GM19324 (cell line): ENCODE results near the gene PPP2R2C.

Experiments
- ATAC-seq: cut with Tn5 transposase; IDR thresholded peaks from one replicate; pipeline ENCODE4 v1.9.1; 2021; ENCODE audit warnings: mild to moderate bottlenecking, moderate library complexity; ENCODE audit not compliant: unreplicated experiment, low FRiP score

PPP2R2C gene

DNA sequence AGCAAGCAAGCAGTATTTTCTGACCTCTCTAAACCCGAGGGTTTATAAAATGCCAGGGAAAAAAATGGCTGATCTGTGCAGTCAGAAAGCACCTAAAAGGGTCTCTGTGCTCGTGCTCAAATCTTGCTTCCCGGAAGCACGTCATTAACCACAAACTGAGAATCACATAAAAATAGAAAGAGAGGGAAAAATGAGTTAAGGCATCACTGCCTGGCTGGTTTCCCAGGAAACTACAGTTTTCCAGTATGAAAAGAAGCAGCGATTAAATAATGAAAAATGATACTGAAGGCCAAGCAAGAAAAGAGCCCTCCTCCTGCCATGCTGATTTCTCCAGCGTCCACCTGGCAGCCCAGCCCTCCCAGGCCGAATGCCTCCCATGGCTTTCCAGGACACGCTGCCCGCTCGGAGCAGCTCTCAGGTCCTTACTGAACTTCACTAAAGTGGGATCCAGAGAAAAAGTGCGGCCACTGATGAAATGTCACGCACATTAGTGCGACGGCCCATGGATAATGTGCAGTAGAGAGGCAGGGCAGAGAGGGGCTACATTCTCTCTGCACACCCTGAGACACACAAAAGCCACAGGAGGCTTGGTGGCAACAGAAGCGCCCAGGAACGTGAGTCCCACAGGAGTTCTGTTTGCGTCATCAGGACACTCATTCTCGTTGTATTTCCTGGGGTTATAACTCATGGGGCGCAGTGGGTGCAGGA is 122.4 kb downstream of the PPP2R2C start:
- ATAC-seq: no peak

DNA sequence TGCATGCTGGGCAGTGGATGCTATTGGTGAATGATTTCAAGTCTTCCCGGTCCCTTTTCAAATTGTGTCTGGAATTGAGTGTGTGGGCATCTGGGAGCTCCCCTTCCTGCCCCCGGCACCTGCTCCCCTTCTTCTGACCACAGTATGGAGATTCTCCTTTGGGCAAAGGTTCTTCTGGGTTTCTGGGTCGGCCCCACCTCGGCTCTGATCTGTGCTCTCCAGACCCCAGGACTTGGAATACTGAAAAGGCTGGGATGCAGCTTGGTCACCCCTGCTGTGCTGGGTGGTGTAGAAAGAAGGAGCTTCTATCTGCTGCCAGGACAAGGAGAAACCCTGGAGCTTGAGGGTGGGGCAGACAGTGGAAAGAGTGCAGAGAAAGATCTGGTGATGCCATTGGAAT is 124.0 kb downstream of the PPP2R2C start:
- ATAC-seq: no peak

DNA sequence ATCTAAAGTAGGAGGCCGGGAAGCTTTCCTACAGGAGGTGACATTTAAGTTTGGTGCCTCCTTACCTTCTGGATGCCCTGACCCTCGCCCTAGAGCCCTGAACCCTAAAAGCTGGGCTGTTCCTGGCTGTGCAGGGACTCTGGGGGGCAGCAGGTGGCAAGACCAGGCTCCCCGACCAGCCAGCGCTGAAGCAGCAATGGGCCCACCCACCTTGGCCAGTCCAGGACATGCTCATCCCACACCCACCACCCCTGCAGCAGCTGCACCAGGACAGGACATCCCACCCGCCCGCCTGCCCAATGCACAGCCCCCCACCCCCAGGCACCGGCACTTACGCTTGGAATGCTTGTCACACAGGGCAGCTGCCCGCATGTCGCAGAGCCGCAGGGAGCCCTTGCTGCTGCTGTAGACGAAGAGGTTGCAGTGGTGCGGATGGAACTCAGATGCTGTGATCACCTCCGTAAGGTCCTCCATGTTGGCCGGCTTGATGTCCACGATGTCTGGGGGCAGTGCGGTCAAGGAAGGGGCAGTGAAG is 124.8 kb downstream of the PPP2R2C start:
- no peak for ATAC-seq

DNA sequence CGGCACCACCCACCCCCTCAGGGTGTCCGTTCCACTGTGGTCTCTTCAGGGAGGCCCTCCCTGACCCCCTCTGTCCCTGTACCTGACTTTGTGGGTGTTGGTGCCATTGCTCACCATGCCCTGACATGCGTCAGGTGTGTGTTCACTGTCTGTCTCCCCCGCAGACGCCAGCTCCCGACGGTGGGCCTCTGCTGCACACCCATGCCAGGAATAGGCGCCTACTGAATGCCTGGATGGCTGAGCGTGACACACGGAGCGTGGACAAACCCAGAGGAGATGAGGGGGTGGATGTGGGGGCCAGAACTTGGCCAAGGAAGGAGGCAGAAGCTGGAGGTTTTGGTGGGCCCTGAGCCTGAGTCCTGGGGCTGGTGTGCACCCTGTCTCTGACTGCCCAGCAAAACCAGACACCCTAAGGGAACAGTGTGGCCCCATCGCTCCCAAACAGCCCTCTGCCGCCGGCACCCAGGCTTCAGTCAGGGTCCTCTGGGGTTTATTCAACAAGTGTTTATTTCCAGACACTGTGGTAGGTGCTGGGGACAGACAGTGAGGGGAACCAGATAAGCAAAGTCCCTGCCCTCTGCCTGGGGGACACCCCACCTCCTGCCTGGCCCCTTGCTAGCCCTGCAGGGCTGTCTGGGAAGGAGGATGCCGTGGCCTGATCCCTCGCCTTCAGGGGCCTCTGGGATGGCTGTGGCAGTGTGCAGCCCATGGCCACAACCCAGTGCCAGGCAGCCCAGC is 125.9 kb downstream of the PPP2R2C start:
- no peak for ATAC-seq

DNA sequence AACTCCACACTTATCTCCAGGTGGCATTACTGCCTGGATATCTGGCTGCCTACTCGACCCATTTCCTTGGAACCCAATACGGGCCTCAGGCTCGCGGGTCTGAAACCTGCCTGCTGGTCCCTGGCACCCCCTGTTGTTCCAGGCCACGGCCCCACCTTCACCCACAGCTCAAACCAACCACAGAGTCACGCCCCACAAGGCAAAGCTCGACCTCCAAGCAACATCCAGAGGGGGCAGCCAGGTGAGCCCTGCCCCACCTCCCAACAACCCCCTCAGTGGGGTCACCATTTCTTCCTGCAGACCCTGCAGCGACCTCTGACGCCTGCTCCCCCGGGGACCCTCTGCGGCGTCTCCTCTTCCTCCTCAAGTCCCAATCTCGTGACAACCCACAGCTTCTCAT is 126.5 kb downstream of the PPP2R2C start:
- no peak for ATAC-seq

DNA sequence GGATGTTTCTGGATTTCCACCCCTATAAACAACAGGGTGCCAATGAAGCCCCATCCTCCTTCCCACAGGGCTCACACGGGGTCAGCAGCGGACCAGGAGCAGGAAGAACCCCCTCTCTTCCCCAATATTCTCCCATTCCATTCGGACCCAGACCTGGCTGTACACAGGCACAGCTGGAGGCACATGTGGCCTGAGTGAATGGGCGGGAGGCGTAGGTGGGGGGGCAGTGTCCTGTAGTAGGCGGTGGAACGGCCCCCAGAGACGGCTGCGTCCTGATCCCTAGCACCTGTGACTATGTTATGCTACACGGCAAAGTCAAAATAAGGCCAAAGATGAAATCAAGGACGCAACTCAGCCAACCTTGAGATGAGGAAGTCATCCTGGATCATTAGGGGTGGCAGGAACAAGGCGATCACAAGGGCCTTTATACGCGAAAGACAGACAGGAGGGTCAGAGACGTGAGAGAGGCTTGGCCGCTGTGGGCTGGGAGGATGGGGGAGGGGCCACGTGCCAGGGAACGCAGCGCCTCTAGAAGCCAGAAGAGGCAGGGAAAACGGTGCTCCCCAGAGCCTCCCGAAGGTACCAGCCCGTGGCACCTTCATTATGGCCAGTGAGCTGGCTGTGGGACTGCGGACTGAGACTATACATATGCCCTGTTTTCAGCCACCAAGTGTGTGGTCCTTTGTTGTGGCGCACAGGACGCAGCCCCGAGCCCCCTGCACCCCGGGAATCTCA is 127.2 kb downstream of the PPP2R2C start:
- no peak for ATAC-seq

DNA sequence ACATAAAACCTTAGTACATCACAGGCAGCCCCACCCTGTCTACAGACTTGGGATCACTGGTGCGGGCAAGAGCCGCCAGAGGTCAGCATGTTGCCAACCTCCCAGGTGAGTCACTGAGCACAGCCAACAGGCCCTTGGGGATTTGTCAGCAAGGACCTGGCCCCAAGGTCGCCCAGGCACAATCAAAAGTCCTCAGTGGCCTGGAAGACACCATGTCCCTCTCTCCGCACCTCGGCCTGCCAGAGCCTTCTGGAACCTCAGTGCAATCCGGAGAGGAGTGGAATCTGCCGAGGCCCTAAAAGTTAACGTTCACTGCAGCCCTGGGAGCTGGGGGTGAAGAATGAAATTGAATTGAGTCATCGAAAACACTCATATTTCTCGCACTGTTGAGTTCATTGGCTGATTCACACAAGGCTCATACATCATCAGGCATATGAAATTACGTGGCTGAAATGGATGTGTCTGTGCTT is 128.4 kb downstream of the PPP2R2C start:
- no peak for ATAC-seq

DNA sequence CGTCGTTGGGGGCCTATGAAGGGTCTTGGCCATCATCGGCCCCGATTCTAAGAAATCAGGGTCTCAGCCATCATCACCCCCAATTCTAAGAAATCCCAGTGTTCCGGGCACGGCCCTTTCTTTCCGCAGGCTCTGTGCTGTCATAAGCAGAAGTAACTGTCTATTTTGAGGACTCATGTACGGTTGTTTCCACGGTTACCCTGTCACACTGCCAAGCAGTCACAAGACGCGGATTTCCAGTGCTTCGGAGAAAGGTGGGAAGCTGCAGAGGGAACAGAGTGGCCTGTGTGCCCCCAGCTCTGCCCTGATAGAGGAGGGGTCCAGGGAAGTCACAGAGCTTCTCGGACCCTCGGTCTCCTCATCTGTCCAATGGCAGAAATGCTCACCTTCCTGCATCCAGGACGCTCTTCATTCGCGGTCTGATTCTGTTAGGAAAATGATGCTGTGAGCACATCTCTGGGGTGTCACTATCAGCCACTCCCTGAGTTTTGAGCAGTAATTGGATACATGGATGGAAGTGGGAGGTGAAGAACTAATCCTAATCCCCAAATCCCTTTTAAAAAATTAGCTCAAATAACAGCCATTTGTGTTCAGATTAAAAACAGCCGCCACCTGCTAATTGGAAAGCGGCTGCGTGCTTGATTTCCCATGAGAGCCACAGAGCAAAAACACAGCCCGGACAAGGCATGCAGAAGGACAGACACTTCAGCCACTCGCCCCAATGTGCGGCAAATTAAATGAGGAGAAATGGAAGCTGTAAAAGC is 129.7 kb downstream of the PPP2R2C start:
- ATAC-seq: no peak

DNA sequence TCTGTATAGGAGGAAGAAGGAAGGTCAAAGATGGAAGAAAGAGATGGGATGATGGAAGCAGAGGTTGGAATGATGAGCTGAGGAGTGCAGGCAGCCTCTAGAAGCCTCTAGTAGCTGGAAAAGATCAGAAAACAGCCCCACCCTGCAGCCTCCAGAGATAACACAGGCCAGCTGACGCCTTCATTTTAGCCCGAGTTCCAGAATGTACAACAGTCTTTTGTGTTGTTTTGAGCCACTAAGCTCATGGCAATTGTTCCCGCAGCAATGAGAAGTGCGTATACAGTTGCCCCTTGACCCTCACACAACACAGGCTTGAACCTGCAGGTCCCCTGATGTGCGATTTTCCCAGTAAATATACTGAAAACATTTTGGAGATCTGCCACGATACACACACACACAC is 130.7 kb downstream of the PPP2R2C start:
- no peak for ATAC-seq

DNA sequence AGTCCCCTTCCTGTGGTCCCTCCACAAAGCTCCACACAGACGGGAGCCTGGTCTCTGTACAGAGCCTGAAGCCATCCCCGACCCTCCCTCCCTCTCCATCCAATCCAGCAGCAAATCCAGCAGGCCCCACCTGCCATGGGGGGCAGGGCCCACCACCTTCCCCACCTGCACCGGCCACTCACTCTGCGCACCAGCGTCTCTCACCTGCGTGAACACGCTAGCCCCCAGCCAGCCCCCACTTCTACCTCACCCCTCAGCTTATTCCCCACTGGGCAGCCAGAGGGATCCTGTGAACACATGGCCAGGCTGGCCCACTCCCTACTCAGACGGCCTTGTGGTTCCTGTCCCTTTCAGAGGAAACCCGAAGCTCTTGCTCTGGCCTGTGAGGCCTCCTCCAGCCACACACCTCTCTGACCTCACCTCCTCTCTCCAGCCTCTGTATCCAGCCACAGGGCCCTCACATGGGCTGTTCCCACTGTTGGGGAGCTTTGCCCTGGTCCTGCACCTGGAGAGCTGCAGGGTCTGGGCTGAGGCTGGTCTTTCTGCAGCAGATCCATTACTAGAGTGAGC is 131.9 kb downstream of the PPP2R2C start:
- ATAC-seq: no peak

DNA sequence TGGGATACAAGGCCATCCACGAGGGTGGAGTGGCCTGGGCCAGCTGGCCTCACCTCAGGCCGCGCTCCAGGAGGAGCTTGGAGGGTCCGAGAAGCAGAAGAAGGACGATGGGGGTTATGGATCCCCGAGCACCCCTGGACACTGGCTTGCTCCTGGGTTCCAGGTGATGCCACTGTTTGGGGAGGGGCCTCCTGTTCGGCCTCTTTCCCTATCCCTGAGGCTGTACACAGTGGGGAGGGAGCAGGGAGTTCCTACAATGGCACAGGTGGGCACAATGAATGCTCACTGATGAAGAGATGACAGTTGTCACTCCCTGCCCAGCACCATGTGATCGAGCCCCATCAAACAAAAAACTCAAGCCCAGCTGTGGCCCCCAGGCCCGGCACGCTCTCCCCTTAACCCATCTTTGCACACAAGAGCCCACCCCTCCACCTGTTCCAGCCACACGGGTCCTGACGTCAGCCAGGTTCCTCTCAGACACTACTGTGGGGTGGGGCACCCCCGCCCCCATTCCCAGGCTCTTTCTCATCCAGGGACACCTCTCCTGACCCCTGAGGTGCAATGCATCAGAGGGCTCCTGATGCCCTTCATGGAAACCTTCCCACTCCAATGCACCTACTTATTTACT is 132.5 kb downstream of the PPP2R2C start:
- no peak for ATAC-seq

DNA sequence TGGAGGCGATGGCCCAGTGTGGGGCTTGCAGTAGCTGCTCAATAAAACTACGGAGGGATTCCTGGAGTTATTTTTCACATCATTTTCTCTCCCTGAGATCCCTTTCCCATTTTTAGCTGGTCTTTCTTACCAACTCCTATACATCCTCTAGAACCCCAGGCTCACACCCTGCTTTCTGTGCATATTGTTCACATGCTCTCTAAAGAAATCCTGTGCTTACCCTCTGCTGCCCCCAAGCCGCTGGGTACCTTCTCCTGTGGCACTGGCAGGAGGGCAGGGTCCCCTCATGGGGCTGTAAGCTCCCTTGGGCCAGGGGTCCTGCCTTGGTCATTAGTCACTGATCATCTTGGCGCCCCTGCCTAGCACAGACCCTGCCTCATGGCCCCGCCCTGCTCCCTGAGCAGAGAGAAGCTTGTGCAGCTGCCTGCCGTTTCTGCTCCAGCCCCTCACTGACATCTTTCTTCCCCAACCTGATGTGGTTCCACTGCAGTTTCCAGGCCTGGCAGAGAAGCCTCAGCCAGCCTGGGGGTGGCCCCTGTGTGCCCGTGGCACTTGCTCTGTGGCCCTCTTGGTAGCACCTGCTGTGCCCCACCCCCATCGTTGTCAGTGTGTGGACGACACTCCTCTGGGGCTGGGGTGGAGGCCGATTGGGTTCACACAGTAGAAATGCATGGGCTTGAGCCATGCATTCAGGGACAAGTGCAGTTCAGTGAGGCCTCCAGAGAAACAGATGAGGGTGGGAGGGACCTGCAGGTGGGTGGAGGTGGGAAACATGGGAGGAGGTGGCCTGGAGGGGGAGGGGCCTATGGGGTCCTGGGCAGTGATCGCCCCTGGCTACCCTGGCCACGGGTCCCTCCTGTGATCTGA is 133.2 kb downstream of the PPP2R2C start:
- ATAC-seq: no peak

DNA sequence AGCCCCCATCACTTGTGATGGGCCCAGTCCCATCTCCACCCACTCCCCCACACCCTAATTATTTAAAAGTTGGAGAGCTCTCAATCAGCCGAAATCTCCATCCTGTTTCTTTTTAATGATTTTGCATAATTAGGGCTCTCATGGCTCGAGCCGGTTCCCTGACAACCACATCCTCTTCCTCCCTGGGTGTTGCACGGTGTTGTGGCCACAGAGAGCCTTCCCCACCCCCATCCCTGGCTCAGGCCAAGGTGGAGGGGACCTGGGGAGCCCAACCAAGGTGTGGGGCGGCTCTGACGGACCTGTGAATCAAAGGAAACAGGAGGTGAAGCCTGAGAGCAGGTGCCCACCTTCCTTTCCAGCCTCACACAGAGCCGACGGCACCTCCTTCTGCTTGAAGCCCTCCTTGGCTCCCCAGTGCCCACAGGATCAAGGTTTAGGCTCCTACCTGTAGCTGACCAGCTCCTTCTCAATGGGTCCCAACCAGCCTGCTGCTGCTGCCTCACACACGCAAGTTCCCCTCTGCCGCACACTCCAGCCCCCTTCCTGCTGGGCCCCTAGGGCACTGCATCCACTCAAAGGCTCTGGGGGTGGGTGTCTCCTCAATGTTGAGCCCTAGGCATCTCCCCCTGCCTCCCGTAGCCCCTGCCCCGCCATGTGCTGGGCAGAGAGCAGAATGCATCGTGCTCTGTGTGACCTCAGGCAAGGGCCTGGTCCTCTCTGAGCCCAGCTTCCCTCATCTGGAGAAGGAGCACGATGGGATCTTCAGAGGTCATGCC is 134.1 kb downstream of the PPP2R2C start:
- ATAC-seq: no peak

DNA sequence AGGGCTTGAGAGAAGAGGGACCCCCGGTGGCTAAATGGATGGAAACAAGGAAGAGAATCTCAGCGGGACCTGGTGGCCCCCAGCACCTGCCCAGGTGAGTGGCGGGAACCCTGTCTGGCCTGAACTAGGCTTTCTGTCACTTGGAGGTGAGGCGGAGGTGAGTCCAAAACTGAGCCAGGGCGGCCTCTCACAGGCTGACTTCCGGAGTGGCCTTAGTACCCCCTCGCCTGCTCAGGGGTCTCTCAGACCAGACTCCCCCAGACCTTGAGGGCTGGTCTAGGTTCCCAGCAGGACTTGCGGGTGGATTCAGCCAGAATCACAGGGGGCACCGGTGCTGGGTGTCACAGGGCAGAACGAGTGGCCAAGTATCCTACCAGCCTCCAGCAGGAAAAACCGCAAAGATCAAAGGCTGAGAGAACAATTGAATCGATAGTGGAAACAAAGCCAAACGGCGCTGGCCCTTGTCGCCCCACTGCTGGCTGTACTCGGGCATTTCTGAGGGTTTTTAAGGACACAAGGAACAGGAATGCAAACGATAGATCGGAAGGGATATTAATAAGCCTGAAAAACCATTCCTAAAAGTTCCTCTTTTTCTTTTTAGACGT is 135.0 kb downstream of the PPP2R2C start:
- ATAC-seq: no peak

DNA sequence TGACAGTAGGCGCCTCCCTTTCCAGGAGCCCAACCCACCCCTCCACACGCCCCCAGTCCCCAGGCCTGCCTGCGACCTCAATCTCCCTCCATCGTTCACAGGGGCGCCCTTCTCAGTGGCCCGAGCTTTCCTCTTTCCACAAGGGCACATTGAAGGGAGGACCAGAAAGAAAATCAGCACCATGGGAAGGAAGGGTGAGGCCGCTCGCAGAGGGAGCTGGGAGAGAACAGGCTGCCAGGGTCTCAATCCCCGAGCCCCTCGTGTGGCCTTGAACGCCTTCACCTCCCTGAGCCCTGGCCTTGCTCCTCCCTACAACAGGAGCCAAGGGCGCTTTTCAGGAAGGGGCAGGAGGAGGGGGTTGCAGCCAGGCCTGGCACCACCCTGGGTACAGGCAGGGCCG is 136.2 kb downstream of the PPP2R2C start:
- no peak for ATAC-seq

DNA sequence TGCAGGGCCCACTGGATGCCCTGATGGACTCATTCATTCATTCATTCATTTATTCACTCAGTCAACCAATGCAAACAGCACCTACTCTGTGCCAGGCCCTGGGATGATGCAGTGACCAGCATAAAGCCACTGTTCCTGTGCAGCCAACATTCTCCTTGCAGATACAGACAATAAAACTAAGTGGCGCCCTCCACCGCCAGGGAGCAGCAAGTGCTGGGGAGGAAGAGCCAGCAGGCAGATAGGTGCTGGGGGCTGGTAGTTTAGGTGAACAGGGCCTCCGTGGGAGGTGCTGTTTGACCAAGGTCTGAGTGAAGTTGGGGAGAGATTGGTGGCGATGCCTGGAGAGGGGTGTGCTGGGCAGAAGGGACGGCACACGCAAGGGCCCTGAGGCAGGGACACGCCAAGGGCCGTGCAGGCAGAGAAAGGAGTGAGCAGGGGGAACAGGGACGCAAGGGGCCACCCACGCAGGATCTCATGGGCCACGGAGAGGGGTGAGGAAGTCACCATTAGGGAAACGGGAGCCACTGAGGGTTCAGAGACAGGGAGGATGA is 137.3 kb downstream of the PPP2R2C start:
- no peak for ATAC-seq

DNA sequence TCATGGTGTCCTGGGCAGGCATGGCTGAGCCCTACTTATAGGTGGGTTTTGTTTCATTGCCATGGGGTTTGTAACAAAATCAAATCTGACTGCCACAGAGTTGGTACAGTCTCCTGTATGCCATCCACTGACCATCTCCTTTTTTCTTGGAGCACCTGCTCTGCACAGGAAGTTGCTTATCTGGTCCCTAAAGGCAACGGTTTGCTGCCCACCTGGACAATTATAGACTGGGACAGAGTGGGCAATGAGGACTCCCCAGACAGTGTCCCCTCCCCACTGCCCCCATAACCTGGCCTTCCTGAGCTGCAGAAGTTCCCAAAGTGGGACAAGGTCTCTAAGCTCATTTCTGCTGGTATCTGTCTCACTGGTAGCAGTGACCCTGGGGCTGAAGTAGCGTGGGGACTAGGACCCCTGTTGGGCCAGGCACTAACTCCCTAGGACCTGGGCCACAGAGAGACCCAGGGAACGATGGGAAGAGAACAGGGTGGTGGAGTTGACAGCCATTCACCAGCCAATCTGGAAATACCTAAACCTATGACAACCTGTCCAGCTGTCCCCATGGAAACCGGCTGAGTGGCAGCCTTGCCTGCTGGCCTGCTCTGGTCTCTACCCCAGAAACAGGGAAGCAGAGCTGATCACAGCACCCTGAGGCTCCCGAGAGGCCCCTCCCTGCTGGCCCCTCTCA is 138.1 kb downstream of the PPP2R2C start:
- ATAC-seq: no peak
